NCI-H748 (cell line): ENCODE data around the gene PANK4.

ENCODE experiments used
- DNase-seq: peaks from one replicate; lab custom pipeline; 2025; ENCODE audit not compliant: unreplicated experiment; lab: John Stamatoyannopoulos, UW

The PANK4 gene

DNA sequence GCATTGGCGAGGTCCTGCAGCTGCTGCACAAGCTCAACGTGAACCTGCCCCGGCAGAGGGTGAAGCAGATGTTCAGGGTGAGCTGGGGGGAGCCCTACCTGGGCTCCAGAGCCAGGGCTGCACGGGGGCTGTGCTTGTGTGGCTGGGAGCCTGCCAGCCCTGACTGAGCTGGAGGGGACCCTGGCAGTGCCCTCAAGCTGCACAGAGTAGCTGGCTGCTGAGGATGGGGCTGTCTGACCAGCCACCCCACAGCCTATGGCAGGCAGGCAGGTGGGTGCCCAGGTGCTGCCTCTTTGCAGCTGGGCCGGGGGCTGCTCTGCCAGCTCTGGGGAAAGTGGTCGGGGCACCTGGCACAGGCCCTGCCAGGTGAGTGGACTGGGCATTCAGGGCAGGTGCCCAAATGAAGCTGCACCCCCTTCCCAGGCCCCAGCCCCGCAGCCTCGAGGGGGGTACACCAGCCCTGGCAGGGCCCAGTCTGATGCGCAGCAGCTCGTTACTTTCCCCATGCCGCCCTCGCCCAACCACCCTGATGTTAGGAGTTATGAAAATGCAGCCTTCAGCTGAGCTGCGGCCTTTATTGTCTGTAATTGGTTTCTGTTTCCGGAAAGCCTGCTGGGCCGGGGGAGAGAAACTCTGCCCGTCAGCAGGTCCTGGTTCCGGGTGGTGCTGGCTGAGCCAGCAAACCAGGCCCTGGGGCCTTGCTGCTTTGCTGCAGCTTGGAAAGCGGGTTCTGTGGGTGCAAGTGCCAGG is 46.0 kb downstream of the PANK4 start:
- DNase-seq, result no peak

DNA sequence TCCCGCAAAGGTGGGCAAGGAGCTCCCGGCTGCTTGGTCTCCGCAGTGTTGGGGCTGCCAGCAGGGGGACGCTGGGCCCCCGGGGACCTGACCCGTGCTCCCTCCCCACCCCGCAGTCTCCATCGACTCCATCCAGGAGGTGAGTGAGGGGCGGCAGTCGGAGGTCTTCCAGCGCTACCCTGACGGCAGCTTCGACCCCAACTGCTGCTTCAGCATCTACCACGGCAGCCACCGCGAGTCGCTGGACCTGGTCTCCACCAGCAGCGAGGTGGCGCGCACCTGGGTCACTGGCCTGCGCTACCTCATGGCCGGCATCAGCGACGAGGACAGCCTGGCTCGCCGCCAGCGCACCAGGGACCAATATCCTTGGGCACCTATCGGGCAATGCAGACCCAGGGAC is 46.8 kb downstream of the PANK4 start:
- DNase-seq, result no peak

DNA sequence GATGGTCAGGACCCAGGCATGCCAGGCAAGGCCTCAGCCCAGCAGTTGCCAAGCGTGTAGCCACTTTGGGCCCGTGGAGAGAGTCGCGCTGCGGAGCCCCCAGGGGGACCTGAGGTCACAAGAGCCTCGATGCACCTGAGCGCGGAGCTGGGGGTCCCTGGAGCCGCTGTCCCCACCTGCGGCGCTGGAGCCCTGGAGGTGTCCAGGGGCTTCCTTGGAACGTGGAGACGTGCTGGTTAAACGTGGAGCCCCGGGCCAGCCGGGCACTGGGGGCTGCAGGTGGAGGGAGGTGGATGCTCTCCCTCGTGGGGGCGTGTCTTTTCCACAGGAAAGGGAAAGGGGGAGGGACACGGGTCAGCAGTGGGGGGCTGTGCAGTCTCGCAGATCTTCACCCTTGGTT is 47.2 kb downstream of the PANK4 start:
- no peak for DNase-seq

DNA sequence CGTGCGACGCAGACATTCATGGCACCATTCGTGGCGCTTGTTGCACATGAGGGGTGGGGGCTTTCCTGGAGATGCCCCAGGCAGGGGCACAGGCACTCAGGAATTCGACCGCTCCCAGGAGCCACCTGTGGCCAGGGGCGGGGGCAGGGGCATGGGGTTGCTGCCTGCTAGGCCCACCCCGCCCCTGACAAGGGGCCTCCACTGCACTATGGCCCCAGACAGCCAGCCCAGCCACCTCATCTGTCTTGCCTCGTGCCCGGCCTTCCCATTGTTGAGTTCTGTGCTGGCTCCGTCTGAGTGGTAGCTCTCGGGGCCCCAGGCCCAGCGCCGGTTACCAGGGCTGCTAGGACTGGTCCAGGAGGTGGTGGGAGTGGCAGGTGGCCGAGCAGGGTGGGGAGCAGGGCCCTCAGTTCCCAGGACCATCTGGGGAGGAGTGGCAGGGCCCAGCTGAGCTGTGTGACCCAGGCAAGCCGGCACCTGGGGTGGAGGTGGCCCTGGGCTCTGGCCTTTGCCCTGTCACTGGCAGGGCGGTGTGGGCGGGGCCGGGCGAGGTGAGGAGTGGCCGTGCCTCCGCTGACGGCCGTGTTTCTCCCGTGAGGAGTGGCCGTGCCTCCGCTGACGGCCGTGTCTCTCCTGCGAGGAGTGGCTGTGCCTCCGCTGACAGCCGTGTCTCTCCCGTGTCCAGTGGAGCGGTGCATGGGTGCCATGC is 48.5 kb downstream of the PANK4 start:
- DNase-seq, result no peak

DNA sequence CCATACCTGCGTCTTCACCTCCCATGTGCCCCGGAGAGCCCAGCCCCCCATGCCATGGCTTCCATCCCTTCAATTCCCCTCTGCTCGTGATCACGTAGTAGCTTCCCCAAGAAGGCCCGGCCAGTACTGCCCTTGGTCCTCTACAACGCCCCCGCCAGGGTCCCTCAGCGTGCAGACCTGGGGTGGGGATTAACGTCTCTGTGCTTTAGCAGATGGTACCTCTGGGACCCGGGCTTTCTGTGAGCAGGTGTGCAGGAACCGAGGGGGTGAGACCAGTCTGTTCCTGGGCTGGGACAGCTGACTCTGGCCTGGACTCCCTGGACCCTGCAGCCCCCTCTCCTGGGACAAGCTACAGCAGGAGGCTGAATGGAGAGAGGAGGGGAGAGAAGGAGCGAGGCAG is 49.1 kb downstream of the PANK4 start:
- DNase-seq, result no peak

DNA sequence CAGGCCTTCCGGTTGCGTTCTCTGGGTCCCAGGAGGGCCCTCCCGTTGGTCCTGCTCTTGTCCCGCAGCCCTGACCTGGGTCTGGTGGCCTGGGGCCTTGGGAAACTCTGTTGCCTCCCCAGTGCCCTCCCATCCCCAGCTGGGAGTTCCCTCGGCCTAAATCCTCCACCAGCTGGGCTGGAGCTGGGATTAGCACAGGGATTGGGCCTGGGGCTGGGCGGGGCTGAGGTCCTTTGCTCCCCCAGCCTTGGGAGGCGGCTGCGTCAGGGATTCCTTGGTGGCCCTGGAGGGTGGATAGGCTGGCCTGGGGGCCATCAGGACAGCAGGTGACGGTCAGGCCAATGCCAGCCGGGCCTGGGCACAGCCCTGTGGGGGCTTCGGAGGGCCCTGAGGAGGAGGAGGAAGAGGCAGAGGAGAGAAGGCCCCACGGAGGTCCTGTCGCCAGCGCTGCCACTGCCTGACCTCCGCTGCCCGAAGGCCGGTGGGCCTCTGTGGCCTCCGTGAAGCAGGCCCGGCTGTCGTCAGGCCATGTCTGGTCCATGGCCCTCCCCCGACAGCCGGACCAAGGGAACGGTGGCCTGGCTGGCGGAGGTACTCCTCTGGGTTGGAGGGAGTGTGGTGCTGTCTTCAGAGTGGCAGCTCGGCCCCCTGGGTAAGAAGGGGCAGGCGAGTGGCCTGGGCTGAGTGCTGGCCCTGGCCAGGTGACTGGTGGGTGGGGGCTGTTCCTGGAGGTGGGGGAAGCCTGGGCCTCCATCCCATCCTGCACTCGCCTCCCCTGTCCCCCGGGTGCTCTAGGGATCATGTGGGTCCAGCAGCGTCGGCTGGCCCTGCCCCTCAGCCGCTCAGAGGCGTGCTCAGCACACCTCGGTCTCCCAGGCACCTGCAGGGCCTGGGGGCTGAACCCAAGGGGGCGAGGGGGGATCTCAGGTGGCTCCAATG is 50.1 kb downstream of the PANK4 start, which contains the start of gene PLCH2:
TSS of gene PLCH2 (plus strand) at position 229 of the 939 bp plus-strand sequence. CDS start at position 529, 300 bp downstream.
- no peak for DNase-seq

DNA sequence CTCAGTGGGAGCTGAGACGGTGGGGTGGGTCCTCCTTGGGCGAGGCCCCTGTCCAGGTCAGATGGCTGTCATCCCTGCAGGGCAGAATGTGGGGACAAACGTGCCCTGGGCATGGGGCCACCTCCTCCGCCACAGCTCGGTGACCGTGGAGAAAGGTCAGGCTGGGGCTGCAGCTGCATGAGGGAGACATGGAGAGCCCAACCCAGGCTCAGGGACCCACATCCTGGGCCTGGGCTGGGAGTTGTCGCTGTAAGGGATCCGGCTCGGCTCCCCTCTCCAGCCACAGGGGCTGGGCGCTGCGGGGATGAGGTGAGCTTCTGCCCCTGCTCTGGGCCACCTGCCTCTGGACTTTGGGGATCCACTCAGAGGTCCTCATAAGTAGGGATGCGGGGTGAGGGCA is 50.8 kb downstream of the PANK4 start:
- DNase-seq, result no peak

DNA sequence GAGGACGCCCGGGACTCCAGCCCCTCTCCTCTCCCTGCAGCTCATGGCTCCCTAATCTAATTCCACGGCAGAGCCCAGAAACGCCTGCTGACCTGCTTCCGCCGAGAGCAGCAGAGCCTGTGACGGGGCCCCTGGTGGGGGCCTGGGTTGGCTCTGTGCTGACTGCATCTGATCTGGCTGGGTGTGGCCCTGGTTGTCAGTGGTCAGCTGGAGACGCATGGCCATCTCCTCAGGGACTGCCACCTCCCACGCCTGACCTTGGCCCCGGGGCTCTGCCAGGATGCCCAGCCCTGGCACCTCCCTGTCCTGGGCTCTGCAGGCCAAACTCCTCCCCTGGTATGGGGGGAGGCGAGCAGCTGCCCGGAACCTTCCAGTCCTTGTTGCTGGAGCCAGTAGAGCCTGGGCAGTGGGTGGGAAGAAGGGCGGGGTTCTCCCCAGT is 51.4 kb downstream of the PANK4 start:
- DNase-seq, result no peak

DNA sequence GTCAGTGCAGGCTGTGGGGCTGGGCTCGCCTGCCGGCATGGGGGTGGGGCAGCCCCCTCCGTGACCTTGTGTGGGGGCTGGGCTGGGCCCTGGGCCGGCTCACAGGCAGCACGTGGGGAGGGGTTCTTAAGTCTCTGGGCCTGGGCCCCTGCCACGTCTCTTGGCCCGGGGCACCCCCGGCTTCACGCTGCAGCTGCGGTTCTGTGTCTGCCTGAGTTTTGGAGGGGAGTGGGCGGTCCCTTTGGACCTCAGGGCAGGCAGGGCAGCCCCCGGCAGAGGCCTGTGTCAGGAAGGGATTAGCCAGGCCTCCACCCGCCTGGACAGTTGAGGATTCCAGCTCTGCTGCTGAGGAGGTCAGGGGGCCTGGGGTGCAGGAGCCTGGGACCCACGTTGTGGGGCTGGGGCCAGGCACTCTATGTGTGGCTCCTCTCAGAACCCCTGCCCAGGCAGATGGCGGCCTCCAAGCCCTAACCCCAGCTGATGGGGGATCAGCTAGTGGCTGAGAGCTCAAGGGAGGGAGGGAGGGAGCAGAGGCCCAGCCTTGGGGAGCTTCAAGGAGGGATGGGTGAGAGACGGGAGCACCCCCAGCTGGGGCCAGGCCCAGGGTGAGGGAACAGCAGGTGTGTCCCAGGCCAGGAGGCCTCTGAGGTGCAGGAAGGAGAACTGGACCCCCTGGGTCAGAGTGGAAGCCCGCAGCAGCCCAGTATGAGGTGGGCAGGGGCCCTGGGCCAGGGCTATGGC is 52.1 kb downstream of the PANK4 start:
- DNase-seq, result no peak

DNA sequence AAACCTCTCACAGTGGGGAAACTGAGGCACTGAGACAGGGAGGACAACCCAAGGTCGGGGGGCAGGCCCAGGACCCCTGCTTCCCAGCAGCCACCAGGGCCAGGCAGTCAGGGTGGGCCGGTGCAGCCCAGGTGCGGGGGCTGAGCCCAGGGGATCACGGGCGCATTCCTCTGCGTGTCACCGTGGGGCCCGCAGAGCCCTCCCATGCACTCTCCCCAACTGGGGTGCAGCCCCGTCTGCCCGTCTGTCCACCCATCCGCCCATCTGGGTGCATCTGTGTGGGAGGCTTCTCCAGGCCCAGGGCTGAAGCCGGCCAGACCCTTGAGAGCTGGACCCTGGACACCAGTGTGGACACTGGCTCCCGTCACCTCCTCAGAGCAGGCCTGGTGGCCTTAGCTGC is 53.2 kb downstream of the PANK4 start:
- no peak for DNase-seq

DNA sequence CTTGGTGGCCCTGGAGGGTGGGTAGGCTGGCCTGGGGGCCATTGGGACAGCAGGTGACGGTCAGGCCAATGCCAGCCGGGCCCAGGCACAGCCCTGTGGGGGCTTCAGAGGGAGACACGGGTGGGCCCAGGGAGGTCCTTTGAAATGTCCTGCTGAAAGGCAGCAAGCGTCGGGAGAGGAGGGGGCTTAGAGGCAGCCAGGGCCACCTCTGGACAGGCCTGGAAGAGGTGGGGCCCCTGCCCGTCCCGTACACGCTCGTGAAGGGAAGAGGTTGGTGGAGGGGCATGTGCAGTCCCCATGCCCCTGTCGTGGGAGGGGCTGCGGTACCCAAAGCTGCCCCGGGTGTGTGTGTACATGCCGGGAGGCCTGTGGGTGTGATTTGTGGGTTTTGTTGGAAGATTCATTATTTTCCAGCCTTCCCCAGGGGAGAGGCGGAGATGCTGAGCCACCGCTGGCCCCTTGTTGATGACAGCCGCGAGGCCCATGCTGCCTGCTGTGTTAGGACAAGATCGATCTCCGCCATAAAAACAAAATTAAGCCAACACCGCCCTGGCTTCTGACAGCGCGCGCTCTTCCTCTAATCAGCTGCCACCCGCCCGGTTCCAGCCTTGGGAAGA is 53.7 kb downstream of the PANK4 start:
- no peak for DNase-seq

DNA sequence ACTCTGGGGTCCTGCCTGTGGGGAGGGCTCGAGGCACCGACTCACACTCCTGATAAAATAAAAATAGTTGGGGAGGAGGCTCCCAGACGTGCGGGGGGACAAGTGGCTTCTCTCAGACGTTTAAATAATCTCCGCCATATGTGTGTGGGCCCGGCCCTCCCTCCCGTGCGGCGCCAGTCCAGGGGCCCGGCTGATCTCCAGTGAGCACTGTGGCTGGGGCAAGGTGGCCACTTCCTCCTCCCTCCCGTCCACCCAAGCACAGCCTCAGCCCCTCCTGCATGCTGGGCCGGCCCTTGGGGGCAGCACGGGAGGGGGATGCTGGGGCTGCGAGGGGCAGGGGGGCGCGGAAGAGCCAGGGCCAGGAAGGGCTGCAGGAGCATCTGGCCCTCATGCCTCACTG is 54.3 kb downstream of the PANK4 start:
- DNase-seq, result no peak

DNA sequence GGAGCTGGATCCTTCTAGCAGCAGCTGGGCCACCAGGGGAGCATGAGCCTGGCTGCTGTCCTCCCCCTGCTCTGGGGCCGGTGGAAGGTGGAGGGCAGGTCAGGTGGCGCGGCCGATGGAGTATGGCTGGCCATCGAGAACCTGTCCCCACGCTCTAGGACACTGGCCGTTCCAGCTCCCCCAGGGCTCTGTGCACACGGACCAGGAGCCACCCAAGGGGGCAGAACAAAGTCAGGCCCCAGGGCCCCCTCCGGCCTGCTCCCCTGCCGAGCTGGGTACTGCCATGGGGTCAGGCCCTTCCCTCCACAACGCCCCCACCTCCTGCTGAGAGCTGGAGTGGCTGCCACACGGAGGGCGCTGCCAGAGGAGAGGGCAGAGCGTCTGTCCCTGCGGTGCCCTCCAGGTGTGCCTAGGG is 54.8 kb downstream of the PANK4 start:
- DNase-seq, result no peak

DNA sequence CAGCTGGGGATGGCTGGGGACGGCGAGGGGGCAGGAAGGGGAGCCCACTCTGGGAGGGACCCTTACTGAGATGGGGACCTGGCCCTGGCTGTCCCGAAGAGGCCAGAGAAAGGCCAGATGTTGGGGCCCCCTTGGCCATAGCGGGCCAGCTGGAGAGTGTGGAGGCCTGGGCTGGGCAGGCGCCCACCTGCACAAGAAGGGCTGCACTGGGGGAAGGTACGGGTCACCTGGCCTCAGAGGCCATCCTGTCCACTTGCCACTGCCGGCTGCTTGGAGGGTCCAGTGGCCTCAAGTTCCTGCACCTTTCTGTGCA is 55.3 kb downstream of the PANK4 start:
- DNase-seq, result no peak

DNA sequence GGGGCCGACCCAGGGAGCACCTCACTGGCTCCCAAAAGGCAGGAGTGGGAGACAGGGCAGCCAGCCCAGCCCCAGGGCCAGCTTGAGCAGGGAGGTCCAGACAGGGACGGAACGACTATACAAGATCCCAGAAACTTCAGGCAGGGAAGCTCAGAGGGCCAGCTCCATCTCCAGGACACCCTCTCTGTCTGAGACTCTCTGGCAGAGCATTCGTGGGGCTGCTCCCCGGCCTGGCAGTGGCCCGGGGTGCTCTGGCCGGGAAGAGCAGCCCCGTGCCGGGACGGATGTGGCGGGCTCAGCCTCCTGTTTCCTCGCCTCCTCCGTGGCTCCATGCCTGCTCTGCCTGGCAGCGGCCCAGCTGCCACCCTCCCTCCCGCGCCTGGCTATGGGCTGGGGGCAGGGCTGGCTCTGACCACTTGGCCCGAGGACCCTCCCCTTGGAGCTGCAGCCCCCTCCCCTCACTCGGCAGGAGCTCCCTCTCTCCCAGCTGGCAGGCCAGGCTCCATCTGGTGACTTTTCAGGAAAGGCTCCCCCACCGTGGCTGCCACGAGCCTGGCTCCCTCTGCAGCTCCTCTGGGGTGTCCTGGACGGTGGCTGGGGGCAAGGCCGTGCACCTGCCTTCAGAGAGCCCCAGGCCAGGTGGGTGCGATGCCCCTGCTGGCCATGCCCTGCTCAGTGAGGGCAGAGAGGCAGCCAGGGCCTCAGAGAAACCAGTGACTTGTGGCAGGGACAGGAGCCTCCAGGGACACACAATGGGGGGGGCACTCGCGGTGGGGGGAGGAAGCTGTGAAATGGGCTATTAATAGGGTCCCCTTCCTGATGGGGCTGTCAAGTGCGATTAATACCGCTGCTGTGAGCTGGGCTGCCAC is 55.9 kb downstream of the PANK4 start:
- no peak for DNase-seq

DNA sequence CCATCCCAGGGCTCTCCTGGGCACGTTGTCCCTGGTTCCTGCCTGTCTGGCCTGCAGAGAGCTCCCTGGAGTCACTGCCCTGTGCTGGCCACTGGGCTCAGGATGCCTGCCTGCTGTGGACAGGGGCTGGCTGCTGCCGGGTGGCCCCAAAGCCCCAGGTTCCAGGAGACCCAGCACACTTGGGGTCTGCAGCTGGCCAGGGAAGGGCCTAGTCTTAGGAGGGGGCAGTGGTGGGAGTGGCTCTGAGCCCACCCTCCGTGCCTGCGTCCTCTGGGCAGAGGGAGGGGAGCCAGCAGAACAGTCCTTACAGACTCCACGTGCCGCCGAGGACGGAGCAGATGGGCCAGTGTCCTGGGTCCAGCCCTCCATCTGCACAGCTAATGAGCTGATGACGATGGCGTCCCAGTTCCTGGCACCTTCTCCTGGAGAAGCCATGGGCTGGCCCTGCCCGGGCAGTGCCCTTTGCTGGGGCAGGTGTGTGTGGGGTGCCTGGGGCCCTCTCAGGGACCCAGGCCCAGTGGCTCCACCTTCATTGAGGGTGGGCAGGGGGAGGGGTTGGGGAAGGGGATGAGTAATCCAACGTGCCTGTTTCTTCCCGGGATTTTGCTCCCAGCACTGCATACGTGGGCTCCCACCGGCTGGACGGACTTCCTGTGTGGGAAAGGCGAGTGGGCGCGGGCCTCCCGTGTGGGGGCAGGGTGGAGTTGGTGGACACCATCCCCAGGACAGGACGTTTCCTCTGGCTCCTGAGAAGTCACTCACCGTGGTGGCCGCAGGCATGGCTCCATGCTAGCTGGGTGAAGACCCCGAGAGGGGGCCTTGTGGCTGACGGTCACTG is 57.1 kb downstream of the PANK4 start:
- no peak for DNase-seq

DNA sequence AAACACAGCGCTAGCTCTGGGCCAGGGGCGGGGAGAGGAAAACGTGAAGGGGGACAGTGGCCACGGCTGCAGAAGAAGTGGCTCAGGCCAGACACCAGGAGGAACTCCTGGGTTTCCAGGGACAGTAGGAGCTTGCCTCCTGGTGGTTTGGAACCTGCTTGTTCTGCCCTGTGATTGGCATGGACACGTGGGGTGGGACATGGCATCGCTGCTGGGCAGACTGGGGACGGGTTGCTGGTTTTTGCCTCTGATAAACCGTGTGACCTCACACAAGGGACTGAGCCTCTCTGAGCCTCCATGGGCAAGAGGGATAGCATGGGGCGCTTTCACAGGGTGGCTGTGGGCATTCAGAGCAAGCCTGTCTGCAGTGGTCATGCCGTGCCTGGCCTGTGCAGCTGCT is 57.9 kb downstream of the PANK4 start:
- DNase-seq, result no peak

DNA sequence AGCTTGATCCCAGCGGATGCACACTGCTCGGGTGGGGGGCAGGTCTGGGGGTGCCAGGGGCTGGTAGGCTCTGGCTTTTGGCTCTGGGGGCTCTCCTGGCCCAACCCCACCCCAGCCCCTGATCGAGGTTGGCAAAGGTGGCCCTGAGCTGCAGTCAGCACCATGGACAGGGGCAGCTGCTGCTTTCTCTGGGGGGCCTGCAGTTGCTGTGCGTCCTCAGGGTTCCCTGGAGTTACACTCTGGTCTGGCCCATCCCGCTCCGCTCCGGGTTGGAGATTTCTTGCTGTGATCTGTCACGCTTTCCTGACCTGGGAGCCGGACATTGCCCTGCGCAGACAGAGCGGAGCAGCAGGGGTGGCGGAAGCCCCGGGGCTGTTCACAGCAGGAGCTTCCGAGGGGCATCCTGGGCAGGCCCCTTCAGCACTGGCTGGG is 58.3 kb downstream of the PANK4 start:
- no peak for DNase-seq
